ENCODE measurements around the gene SLC39A13. TPM values are rescaled to one million over a fixed set of nuclear protein-coding genes. Genes with fewer than 3 reads are reported as not detected.

The SLC39A13 gene
- total RNA-seq, 1 donor from 2014 or later: 36.0 TPM

- Mint-ChIP-seq H3K9me3 (no peaks in the 10 kb centered on the region), H3K4me3 (no peak overlapping the region), H3K4me1 (no peaks in the 10 kb centered on the region), H3K27me3 (ENCODE audit: low read depth) (peaks cover 2% of the 10 kb centered on the region), H3K36me3 (ENCODE audit: low read depth) (no peaks in the 10 kb centered on the region), H3K27ac (ENCODE audit: unreplicated experiment) (no peak overlapping the region)
- DNase-seq (ENCODE audit: low read depth, low spot score): no peak
- TF ChIP-seq, protein P1, sequence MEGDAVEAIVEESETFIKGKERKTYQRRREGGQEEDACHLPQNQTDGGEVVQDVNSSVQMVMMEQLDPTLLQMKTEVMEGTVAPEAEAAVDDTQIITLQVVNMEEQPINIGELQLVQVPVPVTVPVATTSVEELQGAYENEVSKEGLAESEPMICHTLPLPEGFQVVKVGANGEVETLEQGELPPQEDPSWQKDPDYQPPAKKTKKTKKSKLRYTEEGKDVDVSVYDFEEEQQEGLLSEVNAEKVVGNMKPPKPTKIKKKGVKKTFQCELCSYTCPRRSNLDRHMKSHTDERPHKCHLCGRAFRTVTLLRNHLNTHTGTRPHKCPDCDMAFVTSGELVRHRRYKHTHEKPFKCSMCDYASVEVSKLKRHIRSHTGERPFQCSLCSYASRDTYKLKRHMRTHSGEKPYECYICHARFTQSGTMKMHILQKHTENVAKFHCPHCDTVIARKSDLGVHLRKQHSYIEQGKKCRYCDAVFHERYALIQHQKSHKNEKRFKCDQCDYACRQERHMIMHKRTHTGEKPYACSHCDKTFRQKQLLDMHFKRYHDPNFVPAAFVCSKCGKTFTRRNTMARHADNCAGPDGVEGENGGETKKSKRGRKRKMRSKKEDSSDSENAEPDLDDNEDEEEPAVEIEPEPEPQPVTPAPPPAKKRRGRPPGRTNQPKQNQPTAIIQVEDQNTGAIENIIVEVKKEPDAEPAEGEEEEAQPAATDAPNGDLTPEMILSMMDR (conservative IDR thresholded peaks at IDR 0.05): no peak
Observed at GRCh38 chr11:47361419-47361818, 47.0 kb upstream of the SLC39A13 start.

DNA sequence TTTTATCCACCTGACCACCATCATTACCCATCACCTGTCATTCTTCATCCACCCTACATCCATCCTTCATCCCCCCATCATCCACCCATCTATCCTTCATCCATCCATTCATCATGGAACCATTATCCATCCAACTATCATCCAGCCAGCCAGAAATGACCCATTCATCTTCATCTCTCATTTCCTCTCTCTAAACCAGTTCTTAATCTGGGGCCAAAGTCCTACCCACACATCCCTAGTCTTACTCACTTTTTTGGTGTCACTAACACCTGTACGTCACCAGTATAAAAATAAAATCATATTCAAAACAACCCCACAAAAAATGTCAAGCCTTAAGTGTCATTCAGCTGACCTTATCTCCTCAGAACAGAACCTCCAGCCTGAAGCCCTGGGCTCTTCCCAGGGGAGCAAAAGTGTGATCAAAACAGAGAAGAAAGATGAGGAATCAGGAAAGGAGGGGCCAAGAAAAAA is 42.3 kb upstream of the SLC39A13 start:
- H3K36me3 Mint-ChIP-seq (ENCODE audit: low read depth): no peaks in the 10 kb centered on the region
- no peak overlapping the region for H3K4me3 Mint-ChIP-seq
- DNase-seq (ENCODE audit: low read depth, low spot score): no peak
- H3K27me3 Mint-ChIP-seq (ENCODE audit: low read depth): peaks cover 15% of the 10 kb centered on the region
- TF ChIP-seq, protein P1 (conservative IDR thresholded peaks at IDR 0.05): no peak
- H3K9me3 Mint-ChIP-seq: no peaks in the 10 kb centered on the region
- peak overlapping the region; percentile 80 for H3K27ac Mint-ChIP-seq (ENCODE audit: unreplicated experiment)
- no peaks in the 10 kb centered on the region for H3K4me1 Mint-ChIP-seq

DNA sequence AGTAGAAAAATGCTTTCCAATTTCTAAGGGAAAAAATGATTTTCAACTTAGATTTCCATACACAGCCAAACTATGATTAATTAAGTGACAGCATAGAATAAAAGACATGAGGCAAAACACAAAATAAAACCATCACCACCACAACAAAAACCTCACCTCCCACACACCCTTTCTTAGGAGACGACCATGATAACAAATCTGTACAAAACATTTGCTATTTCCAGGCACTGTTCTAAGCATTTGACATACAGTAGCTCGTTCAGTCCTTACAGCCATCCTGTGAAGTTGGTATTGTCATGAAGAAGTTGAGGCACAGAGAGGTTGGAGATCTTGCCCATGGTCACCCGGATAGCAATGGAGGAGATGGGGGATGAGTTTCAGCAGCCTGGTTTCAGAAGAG is 38.7 kb upstream of the SLC39A13 start:
- Mint-ChIP-seq H3K9me3 (no peaks in the 10 kb centered on the region), H3K27ac (ENCODE audit: unreplicated experiment) (no peak overlapping the region), H3K36me3 (ENCODE audit: low read depth) (no peaks in the 10 kb centered on the region), H3K4me3 (no peak overlapping the region), H3K4me1 (no peaks in the 10 kb centered on the region), H3K27me3 (ENCODE audit: low read depth) (peaks cover 15% of the 10 kb centered on the region)
- no peak for DNase-seq (ENCODE audit: low read depth, low spot score)
- TF ChIP-seq, protein P1 (conservative IDR thresholded peaks at IDR 0.05): no peak

DNA sequence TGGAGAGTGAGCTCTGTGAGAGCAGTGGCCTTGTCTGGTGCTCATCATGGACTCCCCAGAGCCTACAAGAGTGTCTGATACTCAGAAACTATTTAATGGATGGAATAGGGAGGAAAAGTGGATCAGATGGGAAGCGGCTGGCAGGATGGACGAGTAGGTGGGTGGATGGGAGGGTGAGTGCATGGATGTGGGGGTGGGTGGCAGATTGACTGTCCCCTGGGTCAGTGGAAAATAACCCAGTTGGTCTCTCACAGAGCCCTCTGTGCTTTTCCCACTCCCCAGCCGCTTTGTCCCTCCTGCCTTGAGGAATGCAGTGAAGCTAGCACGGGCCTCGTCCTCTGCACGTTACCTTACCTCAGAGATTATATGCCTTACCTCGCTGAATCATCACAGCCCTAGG is 36.0 kb upstream of the SLC39A13 start:
- H3K27me3 Mint-ChIP-seq (ENCODE audit: low read depth): peaks cover 9% of the 10 kb centered on the region
- H3K36me3 Mint-ChIP-seq (ENCODE audit: low read depth): no peaks in the 10 kb centered on the region
- no peaks in the 10 kb centered on the region for H3K4me1 Mint-ChIP-seq
- no peak overlapping the region for H3K4me3 Mint-ChIP-seq
- H3K9me3 Mint-ChIP-seq: no peaks in the 10 kb centered on the region
- DNase-seq (ENCODE audit: low read depth, low spot score): no peak
- TF ChIP-seq, protein P1 (conservative IDR thresholded peaks at IDR 0.05): no peak
- H3K27ac Mint-ChIP-seq (ENCODE audit: unreplicated experiment): no peak overlapping the region

GRCh38 chr11:47373876-47374719 is 34.3 kb upstream of the SLC39A13 start:
- TF ChIP-seq, protein P1 (conservative IDR thresholded peaks at IDR 0.05): peak; percentile 96
- DNase-seq (ENCODE audit: low read depth, low spot score): peak; percentile 85
- Mint-ChIP-seq H3K4me1 (no peaks in the 10 kb centered on the region), H3K27me3 (ENCODE audit: low read depth) (peaks cover 6% of the 10 kb centered on the region), H3K36me3 (ENCODE audit: low read depth) (no peaks in the 10 kb centered on the region), H3K27ac (ENCODE audit: unreplicated experiment) (no peak overlapping the region), H3K4me3 (no peak overlapping the region), H3K9me3 (no peaks in the 10 kb centered on the region)
